Thyroid gland (tissue), 4 donors: ENCODE measurements around the gene GPNMB. TPM values are rescaled to one million over a fixed set of nuclear protein-coding genes. Genes with fewer than 3 reads are reported as not detected.

Experiments
- DNase-seq, 2 donors: peaks; one replicate each; pipeline ENCODE4 v3.0.0-alpha.2; 2019
- H3K27ac ChIP-seq, 3 donors: fragments of 200-600 bp; sonication (generic); 1 replicate in 2 of 3; 2 replicates in 1 of 3; pipeline ENCODE4 v1.5.1; 2016 to 2019; ENCODE audit warnings: mild to moderate bottlenecking in 1 of 3, moderate library complexity in 1 of 3
- H3K27me3 ChIP-seq: fragments of 200-600 bp; sonication (generic); one replicate; pipeline ENCODE4 v1.5.1; 2019
- H3K36me3 ChIP-seq, 2 donors: fragments of 200-600 bp; sonication (generic); one replicate each; pipeline ENCODE4 v1.5.1; 2016 to 2019
- H3K4me1 ChIP-seq, 2 donors: fragments of 200-600 bp; sonication (generic); one replicate each; pipeline ENCODE4 v1.5.1; 2017 to 2019
- H3K4me3 ChIP-seq, 3 donors: fragments of 200-600 bp; sonication (generic); replicated peaks in 1 of 3; 1 replicate in 2 of 3; 2 replicates in 1 of 3; pipeline ENCODE4 v1.5.1; 2016; ENCODE audit warnings: mild to moderate bottlenecking in 1 of 3
- H3K9me3 ChIP-seq: fragments of 200-600 bp; sonication (generic); one replicate; pipeline ENCODE4 v1.5.1; 2017
- CTCF ChIP-seq, 6 experiments: fragments of 200-600 bp in 3 of 6; fragments of 450-650 bp in 3 of 6; sonication (generic) in 3 of 6; IDR thresholded peaks; one replicate each; pipeline ENCODE4 v1.5.1; 2016 to 2019; ENCODE audit warnings: antibody characterized with exemption in 6 of 6, mild to moderate bottlenecking in 2 of 6, inconsistent platforms in 1 of 6, moderate library complexity in 1 of 6
- POLR2A ChIP-seq, 2 donors: fragments of 450-650 bp; IDR thresholded peaks; one replicate each; pipeline ENCODE4 v1.6.1; 2017; ENCODE audit warnings: antibody characterized with exemption in 2 of 2, mild to moderate bottlenecking in 2 of 2, moderate library complexity in 1 of 2
- WGBS, 2 donors: methylation state at CpG; one replicate each; pipeline ENCODE4 v1.1.5; 2017; 5-methylcytosine and 5-hydroxymethylcytosine counted together
- intact Hi-C: fragments of 100-400 bp; cut with DNase I; formaldehyde crosslinking; loops from one replicate; pipeline ENCODE4 v1.15.1; 2023
- total RNA-seq, 4 donors: library from RNA; depleted of rRNA; stranded (reverse); fragments of >200 nt; gene quantifications; one replicate each; pipeline ENCODE4 v1.2.3, GENCODE V29; 2016

Gene GPNMB
- total RNA-seq, 4 donors from 2014 or later: 31.4 to 84.8 (median 69.9) TPM

GRCh38 chr7:23279819-23280525, 33.4 kb downstream of the GPNMB start:
- no peak overlapping the region for H3K4me3 ChIP-seq
- no peaks in the 10 kb centered on the region for H3K4me1 ChIP-seq
- no peak overlapping the region for H3K27ac ChIP-seq
- intact Hi-C loops: loop anchor here (5.0 to 10.0 kb wide), 2 partner anchors 95 to 182 kb away; no protein-coding TSS in a partner anchor
- no peaks in the 10 kb centered on the region for H3K9me3 ChIP-seq
- H3K36me3 ChIP-seq: no peaks in the 10 kb centered on the region
- DNase-seq: no peak
- TF ChIP-seq CTCF (IDR thresholded peaks at IDR 0.05): no peak
- TF ChIP-seq POLR2A (IDR thresholded peaks at IDR 0.05): no peak
- WGBS, 2 donors: 94 to 95% methylated on average over 2 of the region's 2 CpGs
- no peaks in the 10 kb centered on the region for H3K27me3 ChIP-seq

- intact Hi-C loops: loop anchor here (10.0 kb wide), 1 partner anchor 92 kb away; no protein-coding TSS in a partner anchor
- 93 to 97% methylated on average over 4 of the region's 4 CpGs for WGBS, 2 donors
- Histone ChIP-seq H3K9me3 (no peaks in the 10 kb centered on the region), H3K4me3 (no peak overlapping the region), H3K27me3 (no peaks in the 10 kb centered on the region), H3K4me1 (no peaks in the 10 kb centered on the region), H3K36me3 (no peaks in the 10 kb centered on the region), H3K27ac (no peak overlapping the region)
- no peak for TF ChIP-seq POLR2A (IDR thresholded peaks at IDR 0.05)
- no peak for TF ChIP-seq CTCF (IDR thresholded peaks at IDR 0.05)
- no peak for DNase-seq
Observed at GRCh38 chr7:23283086-23283485, 36.5 kb downstream of the GPNMB start.

GRCh38 chr7:23284871-23285270, 38.3 kb downstream of the GPNMB start:
- intact Hi-C loops: loop anchor here (10.0 kb wide), 1 partner anchor 90 kb away; no protein-coding TSS in a partner anchor
- Histone ChIP-seq H3K4me1 (no peaks in the 10 kb centered on the region), H3K9me3 (no peaks in the 10 kb centered on the region), H3K36me3 (no peaks in the 10 kb centered on the region), H3K4me3 (no peak overlapping the region), H3K27ac (no peak overlapping the region), H3K27me3 (no peaks in the 10 kb centered on the region)
- TF ChIP-seq POLR2A (IDR thresholded peaks at IDR 0.05): no peak
- TF ChIP-seq CTCF (IDR thresholded peaks at IDR 0.05): no peak
- WGBS, 2 donors: 97 to 100% methylated on average over 2 of the region's 2 CpGs
- no peak for DNase-seq

- Histone ChIP-seq H3K27ac (no peak overlapping the region), H3K4me3 (no peak overlapping the region), H3K9me3 (no peaks in the 10 kb centered on the region), H3K36me3 (no peaks in the 10 kb centered on the region), H3K4me1 (no peaks in the 10 kb centered on the region), H3K27me3 (no peaks in the 10 kb centered on the region)
- DNase-seq: no peak
- WGBS, 2 donors: 73 to 76% methylated on average over 18 of the region's 18 CpGs
- TF ChIP-seq CTCF (IDR thresholded peaks at IDR 0.05) (no peak), POLR2A (IDR thresholded peaks at IDR 0.05) (no peak)
- intact Hi-C loops: loop anchor here (10.0 kb wide), 1 partner anchor 89 kb away; no protein-coding TSS in a partner anchor
Observed at GRCh38 chr7:23285657-23286646, 39.4 kb downstream of the GPNMB start.
